IgD-negative memory B cell (primary cell): ENCODE results near the gene TMEM145. TPM values are rescaled to one million over a fixed set of nuclear protein-coding genes. Genes with fewer than 3 reads are reported as not detected.
"Not testable (repeated sequence)": the region's sequence is repeated elsewhere in the genome, so short reads cannot be mapped to it uniquely, and the experiment has no call there.

Source experiments
- H3K27ac Mint-ChIP-seq, 3 donors: one replicate each; pipeline ENCODE4 v1.8.0; 2020 to 2022; ENCODE audit warnings: mild to moderate bottlenecking in 3 of 3, mixed read lengths in 3 of 3, moderate library complexity in 1 of 3
- H3K27me3 Mint-ChIP-seq: one replicate; pipeline ENCODE4 v1.8.0; 2021; ENCODE audit warnings: mixed read lengths
- H3K36me3 Mint-ChIP-seq: one replicate; pipeline ENCODE4 v1.8.0; 2020; ENCODE audit warnings: mild to moderate bottlenecking, mixed read lengths
- H3K4me1 Mint-ChIP-seq, 3 donors: one replicate each; pipeline ENCODE4 v1.8.0; 2020 to 2022; ENCODE audit warnings: mixed read lengths in 3 of 3, mild to moderate bottlenecking in 1 of 3
- H3K4me3 Mint-ChIP-seq, 4 donors: one replicate each; pipeline ENCODE4 v1.8.0; 2020 to 2022; ENCODE audit warnings: mild to moderate bottlenecking in 4 of 4, mixed read lengths in 4 of 4, moderate library complexity in 3 of 4
- H3K9me3 Mint-ChIP-seq, 3 donors: one replicate each; pipeline ENCODE4 v1.8.0; 2020 to 2021; ENCODE audit warnings: mixed read lengths in 3 of 3, mild to moderate bottlenecking in 1 of 3
- polyA plus RNA-seq: library from polyadenylated mRNA; unstranded; fragments of 300-500 nt; fragmentation: Illumina TruSeq; gene quantifications from one replicate; pipeline ENCODE4 v1.2.3, GENCODE V29; 2021

Gene TMEM145
- not detected for polyA plus RNA-seq

DNA sequence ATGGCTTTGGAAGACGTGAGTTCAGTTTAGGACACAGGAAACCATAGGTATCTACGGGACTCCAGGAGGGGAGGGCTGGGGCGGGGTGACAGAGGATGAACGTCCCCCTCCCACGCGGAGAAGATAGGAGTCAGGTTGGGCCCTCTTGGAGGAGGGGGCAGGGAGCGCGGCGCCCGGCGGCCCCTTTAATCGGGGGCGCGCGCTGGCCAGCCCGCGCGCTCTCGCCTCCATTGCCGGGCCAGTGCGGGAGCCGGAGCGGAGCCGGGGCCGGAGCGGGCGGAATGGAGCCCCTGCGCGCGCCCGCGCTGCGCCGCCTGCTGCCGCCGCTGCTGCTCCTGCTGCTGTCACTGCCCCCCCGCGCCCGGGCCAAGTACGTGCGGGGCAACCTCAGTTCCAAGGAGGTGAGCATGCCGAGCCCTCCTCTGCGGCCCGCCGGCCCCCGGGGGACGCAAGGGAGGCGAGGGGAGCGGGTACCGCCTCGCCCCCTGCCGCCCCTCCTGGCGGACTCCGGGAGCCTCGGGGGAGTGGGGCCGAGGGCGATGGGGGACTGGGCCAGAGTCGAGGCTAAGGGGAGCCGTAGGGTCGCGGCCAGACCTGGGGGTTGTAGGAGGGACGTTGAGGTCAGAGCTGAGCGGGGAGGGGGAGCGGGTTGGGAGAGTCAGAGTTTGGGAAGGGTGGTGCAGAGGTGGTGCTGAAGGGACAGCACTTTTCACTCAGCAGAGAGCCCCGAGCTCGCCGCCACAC lies at the start of gene TMEM145:
TMEM145 (plus strand) TSS at position 214 of the 744 bp plus-strand sequence; CDS start at position 282, 68 bp downstream.
- Mint-ChIP-seq H3K27me3 (peaks cover 22% of the 10 kb centered on the region), H3K9me3 (no peaks in the 10 kb centered on the region), H3K4me1 (peaks cover 0 to 8% (median 4%) of the 10 kb centered on the region in 3 donors), H3K4me3 (peak within 1 kb of the TSS; percentile 13 to 91 (median 69)), H3K36me3 (no peaks in the 10 kb centered on the region), H3K27ac (peak within 1 kb of the TSS in 1 of 3 donors; percentile 71)

DNA sequence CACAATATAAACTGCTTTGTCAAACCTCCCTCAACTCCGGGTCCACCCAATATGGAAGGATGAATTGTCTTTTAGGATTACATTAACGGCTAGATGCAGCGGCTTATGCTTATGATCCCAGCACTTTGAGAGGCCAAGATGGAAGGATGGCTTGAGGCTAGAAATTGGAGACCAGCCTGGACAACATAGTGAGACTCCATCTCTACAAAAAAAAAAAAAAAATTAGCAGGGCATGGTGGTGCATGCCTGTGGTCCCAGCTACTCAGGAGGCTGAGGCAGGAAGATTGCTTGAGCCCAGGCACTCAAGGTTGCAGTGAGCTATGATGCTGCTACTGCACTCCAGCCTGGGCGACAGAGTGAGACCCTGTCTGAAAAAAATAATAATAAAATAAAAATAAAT lies 47.0 kb upstream of the TMEM145 start:
- not testable (repeated sequence) for H3K27me3 Mint-ChIP-seq, H3K9me3 Mint-ChIP-seq, H3K36me3 Mint-ChIP-seq
- H3K27ac Mint-ChIP-seq = peak overlapping the region in 1 of 3 donors; percentile 19
- peaks cover 11 to 24% (median 16%) of the 10 kb centered on the region in 3 donors for H3K4me1 Mint-ChIP-seq
- peak overlapping the region in 1 of 4 donors; percentile 19 for H3K4me3 Mint-ChIP-seq

DNA sequence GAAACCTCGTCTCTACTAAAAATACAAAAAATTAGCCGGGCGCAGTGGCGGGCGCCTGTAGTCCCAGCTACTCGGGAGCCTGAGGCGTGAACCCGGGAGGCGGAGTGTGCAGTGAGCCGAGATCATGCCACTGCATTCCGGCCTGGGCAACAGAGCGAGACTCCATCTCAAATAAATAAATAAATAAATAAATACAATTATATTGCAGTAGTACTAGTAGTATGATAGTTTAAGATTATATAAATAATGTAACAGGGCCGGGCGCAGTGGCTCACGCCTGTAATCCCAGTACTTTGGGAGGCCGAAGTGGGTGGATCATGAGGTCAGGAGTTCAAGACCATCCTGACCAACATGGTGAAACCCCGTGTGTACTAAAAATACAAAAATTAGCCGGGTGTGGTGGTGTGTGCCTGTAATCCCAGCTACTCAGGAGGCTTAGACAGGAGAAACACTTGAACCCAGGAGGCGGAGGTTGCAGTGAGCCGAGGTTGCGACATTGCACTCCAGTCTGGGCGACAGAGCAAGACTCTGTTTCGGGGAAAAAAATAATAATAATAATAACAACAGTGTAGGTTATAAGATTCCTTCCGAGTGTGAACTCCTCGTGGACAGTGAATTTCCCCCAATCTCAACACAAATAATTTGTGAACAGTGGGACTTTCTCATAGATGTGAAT lies 46.0 kb upstream of the TMEM145 start:
- not testable (repeated sequence) for H3K27me3 Mint-ChIP-seq, H3K36me3 Mint-ChIP-seq, H3K27ac Mint-ChIP-seq, H3K9me3 Mint-ChIP-seq
- H3K4me1 Mint-ChIP-seq = peaks cover 11 to 27% (median 21%) of the 10 kb centered on the region in 3 donors
- H3K4me3 Mint-ChIP-seq = peak overlapping the region in 1 of 4 donors; percentile 65

DNA sequence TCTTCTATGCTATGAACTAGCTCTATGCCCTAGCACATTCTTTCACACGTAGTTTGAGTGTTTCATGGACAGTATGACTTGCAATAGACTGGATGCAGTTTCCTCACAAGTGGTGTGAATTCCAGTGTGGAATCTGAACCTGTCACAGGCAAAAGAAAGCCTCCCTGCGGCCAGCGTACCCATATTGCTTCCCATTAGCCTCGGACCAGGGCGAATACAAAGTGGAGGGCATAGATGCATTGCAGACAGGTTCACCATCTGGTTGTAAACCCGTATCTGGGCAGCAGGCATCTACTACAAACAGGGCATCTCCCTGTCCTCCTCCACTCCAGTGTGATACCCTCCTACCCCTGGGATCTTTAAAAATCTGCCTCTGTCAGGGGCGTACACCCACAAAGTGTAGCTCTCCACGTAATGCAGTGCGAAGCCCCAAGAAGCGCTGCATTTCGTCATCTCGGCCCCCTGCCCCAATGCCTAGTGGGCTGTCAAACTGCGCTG lies 45.4 kb upstream of the TMEM145 start:
- Mint-ChIP-seq H3K27me3 (no peaks in the 10 kb centered on the region), H3K27ac (no peak overlapping the region), H3K36me3 (no peaks in the 10 kb centered on the region), H3K4me3 (peak overlapping the region in 1 of 4 donors; percentile 65), H3K4me1 (peaks cover 11 to 27% (median 21%) of the 10 kb centered on the region in 3 donors), H3K9me3 (no peaks in the 10 kb centered on the region)

DNA sequence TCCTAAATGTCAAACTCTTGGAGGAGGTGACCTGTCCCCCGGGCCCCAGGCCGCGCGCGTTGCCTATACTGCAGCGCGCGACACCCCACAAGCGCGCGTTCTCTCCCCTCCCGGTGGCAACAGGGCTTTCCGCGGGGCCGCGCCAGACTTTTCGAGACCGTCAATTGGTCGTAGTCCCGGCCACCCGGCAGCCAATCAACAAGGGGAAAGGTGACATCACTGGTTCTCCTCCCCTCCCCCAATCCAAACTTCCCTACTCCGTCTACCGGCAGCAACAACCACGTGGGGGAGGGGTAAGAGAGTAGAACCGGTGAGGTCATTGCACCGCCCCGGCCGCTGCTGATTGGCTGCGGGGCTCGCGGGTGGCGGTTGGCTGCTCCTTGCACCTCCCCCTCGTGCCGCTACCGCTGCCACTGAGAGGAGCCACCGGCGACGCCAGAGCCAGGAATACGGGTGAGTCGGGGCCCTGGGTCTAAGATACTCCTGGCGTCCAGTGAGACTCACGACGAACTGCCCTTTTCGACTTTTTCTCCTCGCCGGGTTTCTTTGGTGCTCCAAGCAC lies 44.9 kb upstream of the TMEM145 start:
- H3K36me3 Mint-ChIP-seq = no peaks in the 10 kb centered on the region
- H3K9me3 Mint-ChIP-seq = no peaks in the 10 kb centered on the region
- peaks cover 11 to 27% (median 21%) of the 10 kb centered on the region in 3 donors for H3K4me1 Mint-ChIP-seq

DNA sequence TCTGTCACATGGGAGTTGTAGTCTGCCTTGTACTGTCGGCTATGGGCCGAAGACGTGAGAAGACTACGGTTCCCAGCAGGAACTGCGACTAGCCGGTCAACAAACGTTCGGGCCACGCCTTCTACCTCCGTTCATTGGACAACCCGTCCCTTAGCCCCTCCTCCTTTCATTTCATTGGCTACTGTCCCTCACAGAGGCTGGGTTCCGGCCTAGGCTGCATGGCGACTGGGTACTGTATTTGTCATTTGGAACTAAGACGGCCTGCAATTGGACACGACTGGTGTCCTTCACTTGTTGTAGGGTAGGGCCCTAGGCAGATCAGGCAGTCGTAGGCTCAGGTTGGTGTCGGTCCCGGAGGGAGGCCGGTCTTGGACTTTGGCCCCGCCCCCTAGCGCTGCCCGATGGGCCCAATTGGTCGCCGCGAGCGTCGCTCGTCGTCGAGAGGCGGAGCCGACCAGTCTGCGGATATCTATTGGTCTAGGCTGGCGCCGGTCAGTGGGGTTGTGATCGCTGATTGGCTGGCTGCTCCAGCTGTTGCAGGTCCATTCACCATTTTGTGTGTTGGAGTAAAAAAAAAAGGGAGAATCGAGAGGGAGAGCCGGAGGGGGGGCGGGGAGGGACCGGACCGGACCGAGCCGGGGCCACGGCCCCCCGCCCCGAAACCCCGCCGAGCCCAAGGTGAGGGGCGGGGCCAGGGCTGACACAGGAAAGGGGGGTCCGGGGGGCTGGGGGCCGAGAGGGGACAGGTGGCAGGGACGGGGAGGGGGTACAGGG lies 44.2 kb upstream of the TMEM145 start, which contains the start of gene CIC:
CIC (plus strand) TSS at position 549 of the 774 bp plus-strand sequence. CDS start 2,532 bp downstream, outside the sequence.
- no peaks in the 10 kb centered on the region for H3K9me3 Mint-ChIP-seq
- H3K4me3 Mint-ChIP-seq = peak within 1 kb of the TSS in 3 of 4 donors; percentile 85 to 96 (median 96)
- no peaks in the 10 kb centered on the region for H3K27me3 Mint-ChIP-seq
- no peaks in the 10 kb centered on the region for H3K36me3 Mint-ChIP-seq
- H3K4me1 Mint-ChIP-seq = peaks cover 11 to 29% (median 21%) of the 10 kb centered on the region in 3 donors
- H3K27ac Mint-ChIP-seq = peak within 1 kb of the TSS in 2 of 3 donors; percentile 87 to 98

More for the DNA sequence above, 44.9 kb upstream of the TMEM145 start:
- H3K4me3 Mint-ChIP-seq = no peak overlapping the region
- H3K27me3 Mint-ChIP-seq = no peaks in the 10 kb centered on the region
- H3K27ac Mint-ChIP-seq = no peak overlapping the region

DNA sequence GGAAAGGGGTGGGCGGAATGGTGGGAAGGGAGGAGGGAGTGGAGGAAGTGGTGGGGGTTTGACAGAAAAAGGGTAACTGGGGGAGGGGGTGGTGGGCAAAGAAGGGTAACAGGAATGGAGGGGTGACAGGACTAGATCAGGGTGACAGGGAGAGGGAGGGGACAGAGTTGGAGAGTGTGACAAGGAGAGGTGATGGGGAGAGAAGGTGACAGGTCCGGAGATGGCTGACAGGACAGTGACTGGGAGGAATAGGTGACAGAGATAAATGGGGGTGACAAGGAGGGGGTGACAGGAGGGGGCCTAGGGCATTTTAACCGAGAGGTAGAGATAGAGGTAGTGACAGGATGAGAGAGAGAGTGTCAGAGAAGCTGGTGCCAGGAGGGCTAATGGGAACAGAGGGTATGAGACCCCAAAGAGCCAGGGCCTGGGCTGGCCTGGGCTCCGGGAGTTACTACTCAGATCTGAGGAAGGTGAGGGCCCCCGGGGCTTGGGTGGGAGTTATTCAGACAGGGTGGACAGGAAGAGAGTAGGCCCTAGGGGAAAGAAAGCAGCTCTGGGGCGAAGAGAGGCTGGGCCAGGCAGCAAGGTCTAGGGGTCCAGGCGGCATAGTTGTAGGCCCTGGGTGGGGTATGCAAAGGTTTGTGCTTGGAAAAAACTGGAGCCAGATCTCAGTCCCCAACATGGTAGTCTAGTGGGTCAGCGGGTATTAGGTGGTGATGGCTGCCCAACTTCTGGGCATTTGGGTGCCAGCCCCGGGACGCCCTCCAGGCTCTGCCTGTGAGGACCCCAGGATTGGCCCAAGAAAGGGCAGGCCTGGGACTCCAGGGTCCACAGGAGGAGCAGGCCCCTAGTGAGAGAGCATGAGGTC lies 43.4 kb upstream of the TMEM145 start:
- H3K27me3 Mint-ChIP-seq = no peaks in the 10 kb centered on the region

DNA sequence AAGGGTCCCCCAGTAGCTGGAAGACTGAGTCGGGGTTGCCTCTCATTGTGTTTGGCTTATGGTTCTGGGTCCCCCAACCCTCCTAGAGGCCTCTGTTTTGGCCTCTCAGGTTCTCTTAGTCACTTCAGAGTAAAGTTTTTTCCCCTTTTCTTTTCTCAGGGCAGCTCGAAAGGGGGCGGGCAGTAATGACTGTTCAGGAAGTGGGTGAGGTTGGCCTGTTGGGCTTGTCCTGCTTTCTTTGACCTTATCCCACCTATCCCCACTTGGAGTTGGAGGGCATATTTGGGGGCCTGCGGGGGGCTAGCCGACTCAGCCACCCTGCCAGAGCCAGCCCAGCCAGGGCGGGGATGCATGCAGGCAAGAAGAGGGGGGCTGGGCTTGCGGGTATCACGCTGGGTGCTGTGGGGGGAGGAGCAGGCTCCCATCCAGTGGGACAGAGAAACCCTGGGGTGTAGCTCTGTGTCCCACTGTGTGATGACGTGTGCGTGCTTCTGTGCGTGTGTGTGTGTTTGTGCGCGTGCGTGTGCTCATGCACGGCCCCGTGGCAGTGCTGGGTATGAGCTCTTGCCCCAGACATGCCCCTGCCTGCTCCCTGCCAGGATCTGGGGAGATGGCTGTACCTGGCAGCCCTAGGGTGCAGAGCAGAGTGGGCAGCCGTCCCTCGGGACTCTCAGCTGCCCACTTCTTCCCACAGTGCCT lies 42.6 kb upstream of the TMEM145 start:
- no peaks in the 10 kb centered on the region for H3K27me3 Mint-ChIP-seq
- H3K27ac Mint-ChIP-seq = peak overlapping the region in 2 of 3 donors; percentile 87 to 98
- peaks cover 1% of the 10 kb centered on the region for H3K36me3 Mint-ChIP-seq
- peaks cover 15 to 30% (median 26%) of the 10 kb centered on the region in 3 donors for H3K4me1 Mint-ChIP-seq
- no peaks in the 10 kb centered on the region for H3K9me3 Mint-ChIP-seq
- peak overlapping the region in 3 of 4 donors; percentile 85 to 96 (median 96) for H3K4me3 Mint-ChIP-seq

More for the DNA sequence above, 43.4 kb upstream of the TMEM145 start:
- H3K4me1 Mint-ChIP-seq = peaks cover 11 to 29% (median 24%) of the 10 kb centered on the region in 3 donors
- no peaks in the 10 kb centered on the region for H3K9me3 Mint-ChIP-seq
- H3K27ac Mint-ChIP-seq = peak overlapping the region in 2 of 3 donors; percentile 87 to 98
- no peaks in the 10 kb centered on the region for H3K36me3 Mint-ChIP-seq
- H3K4me3 Mint-ChIP-seq = peak overlapping the region in 3 of 4 donors; percentile 85 to 96 (median 96)

DNA sequence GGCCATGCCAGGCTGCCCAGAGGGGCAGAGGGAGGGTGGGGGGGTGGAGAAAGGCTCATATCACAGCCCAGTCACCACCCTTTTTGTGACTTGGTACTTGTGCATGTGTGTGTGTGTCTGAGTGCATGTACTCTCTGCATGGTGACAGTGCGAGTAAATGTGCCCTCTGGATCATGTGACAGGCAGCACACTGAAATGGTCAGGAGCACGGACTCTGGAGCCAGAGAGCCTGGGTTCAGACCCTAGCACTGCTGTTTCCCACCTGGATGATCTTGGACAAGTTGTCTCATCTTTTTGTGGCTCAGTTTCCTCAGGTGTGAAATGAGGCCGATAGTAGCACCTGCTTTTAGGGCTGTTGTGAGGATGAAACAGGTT lies 42.1 kb upstream of the TMEM145 start:
- H3K27me3 Mint-ChIP-seq = no peaks in the 10 kb centered on the region
- no peaks in the 10 kb centered on the region for H3K9me3 Mint-ChIP-seq
- peaks cover 18 to 30% (median 27%) of the 10 kb centered on the region in 3 donors for H3K4me1 Mint-ChIP-seq
- peaks cover 1% of the 10 kb centered on the region for H3K36me3 Mint-ChIP-seq
- H3K4me3 Mint-ChIP-seq = peak overlapping the region in 3 of 4 donors; percentile 28 to 96 (median 69)
- H3K27ac Mint-ChIP-seq = peak overlapping the region in 2 of 3 donors; percentile 63 to 87

DNA sequence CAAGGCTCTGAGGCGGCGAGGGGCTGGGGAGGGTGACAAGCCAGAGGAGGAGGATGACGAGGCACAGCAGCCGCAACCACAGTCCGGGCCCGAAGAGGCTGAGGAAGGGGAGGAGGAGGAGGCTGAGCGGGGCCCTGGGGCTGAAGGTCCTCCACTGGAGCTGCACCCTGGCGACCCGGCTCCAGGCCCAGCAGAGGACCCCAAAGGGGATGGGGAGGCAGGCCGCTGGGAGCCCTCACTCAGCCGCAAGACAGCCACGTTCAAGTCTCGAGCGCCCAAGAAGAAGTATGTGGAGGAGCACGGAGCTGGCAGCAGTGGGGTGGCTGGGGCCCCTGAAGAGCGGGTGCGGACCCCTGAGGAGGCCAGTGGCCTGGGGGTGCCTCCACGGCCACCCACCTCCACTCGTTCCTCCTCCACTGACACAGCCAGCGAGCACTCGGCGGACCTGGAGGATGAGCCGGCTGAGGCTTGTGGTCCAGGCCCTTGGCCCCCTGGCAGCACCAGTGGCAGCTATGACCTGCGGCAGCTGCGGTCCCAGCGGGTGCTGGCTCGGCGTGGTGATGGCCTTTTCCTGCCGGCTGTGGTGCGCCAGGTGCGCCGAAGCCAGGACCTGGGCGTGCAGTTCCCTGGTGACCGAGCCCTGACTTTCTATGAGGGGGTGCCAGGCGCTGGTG lies 41.1 kb upstream of the TMEM145 start:
- H3K36me3 Mint-ChIP-seq = peaks cover 1% of the 10 kb centered on the region
- H3K27me3 Mint-ChIP-seq = no peaks in the 10 kb centered on the region
- H3K9me3 Mint-ChIP-seq = no peaks in the 10 kb centered on the region
- H3K4me3 Mint-ChIP-seq = no peak overlapping the region
- H3K4me1 Mint-ChIP-seq = peaks cover 21 to 32% (median 32%) of the 10 kb centered on the region in 3 donors
- no peak overlapping the region for H3K27ac Mint-ChIP-seq

DNA sequence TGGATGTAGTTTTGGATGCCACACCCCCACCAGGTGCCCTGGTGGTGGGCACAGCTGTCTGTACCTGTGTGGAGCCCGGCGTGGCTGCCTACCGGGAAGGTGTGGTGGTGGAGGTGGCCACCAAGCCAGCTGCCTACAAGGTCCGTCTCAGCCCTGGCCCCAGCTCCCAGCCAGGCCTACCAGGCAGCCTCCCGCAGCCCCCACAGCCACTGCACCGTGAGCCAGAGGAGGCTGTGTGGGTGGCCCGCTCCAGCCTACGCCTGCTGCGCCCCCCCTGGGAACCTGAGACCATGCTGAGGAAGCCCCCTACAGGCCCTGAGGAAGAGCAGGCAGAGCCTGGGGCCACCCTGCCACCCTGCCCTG lies 40.6 kb upstream of the TMEM145 start:
- Mint-ChIP-seq H3K27ac (no peak overlapping the region), H3K9me3 (no peaks in the 10 kb centered on the region), H3K27me3 (no peaks in the 10 kb centered on the region), H3K4me1 (peaks cover 21 to 30% (median 30%) of the 10 kb centered on the region in 3 donors), H3K36me3 (peaks cover 1% of the 10 kb centered on the region), H3K4me3 (no peak overlapping the region)

DNA sequence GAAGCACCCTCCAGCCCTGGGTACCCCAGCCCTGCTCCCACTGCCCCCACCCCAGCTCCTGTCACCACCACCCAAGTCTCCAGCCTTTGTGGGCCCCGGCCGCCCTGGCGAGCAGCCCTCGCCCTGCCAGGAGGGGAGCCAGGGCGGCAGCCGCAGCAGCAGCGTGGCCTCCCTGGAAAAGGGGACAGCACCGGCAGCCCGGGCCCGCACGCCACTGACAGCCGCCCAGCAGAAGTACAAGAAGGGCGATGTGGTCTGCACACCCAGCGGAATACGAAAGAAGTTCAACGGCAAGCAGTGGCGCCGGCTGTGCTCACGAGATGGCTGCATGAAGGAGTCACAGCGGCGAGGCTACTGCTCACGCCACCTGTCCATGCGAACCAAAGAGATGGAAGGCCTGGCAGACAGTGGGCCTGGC lies 40.1 kb upstream of the TMEM145 start:
- H3K9me3 Mint-ChIP-seq = no peaks in the 10 kb centered on the region
- H3K27me3 Mint-ChIP-seq = no peaks in the 10 kb centered on the region
- no peak overlapping the region for H3K4me3 Mint-ChIP-seq
- H3K4me1 Mint-ChIP-seq = peaks cover 19 to 29% (median 25%) of the 10 kb centered on the region in 3 donors
- H3K36me3 Mint-ChIP-seq = peaks cover 1% of the 10 kb centered on the region
- H3K27ac Mint-ChIP-seq = no peak overlapping the region
